Islet precursor cell (in vitro differentiated cells): ENCODE results near the gene DGKB.

Source experiments
- DNase-seq: peaks from one replicate; pipeline ENCODE4 v3.0.0-alpha.2; 2018

DGKB gene

GRCh38 chr7:14271441-14271840, 631.1 kb downstream of the DGKB start:
- DNase-seq = peak; percentile 50

- DNase-seq = peak; percentile 44
Measured at GRCh38 chr7:14270099-14270498, 632.5 kb downstream of the DGKB start.

- DNase-seq = no peak
Measured at GRCh38 chr7:14260011-14260410, 642.5 kb downstream of the DGKB start.

- DNase-seq = no peak
Measured at GRCh38 chr7:14258861-14259260, 643.7 kb downstream of the DGKB start.

- no peak for DNase-seq
Measured at GRCh38 chr7:14258441-14258840, 644.1 kb downstream of the DGKB start.

GRCh38 chr7:14252458-14252857, 650.1 kb downstream of the DGKB start:
- DNase-seq = no peak

- DNase-seq = no peak
Measured at GRCh38 chr7:14242175-14242574, 660.4 kb downstream of the DGKB start.

GRCh38 chr7:14236834-14237233, 665.7 kb downstream of the DGKB start:
- no peak for DNase-seq

GRCh38 chr7:14235056-14235455, 667.5 kb downstream of the DGKB start:
- DNase-seq = no peak

GRCh38 chr7:14233868-14234369, 668.6 kb downstream of the DGKB start:
- no peak for DNase-seq

GRCh38 chr7:14233076-14233867, 669.3 kb downstream of the DGKB start:
- DNase-seq = peak; percentile 53

GRCh38 chr7:14229047-14229446, 673.5 kb downstream of the DGKB start:
- DNase-seq = no peak

GRCh38 chr7:14228341-14228740, 674.2 kb downstream of the DGKB start:
- no peak for DNase-seq

GRCh38 chr7:14226126-14226525, 676.4 kb downstream of the DGKB start:
- no peak for DNase-seq

- DNase-seq = no peak
Measured at GRCh38 chr7:14219125-14219524, 683.4 kb downstream of the DGKB start.

GRCh38 chr7:14218338-14218737, 684.2 kb downstream of the DGKB start:
- DNase-seq = no peak

GRCh38 chr7:14209896-14210484, 692.6 kb downstream of the DGKB start:
- no peak for DNase-seq

GRCh38 chr7:14207711-14208110, 694.8 kb downstream of the DGKB start:
- DNase-seq = no peak

GRCh38 chr7:14207138-14207537, 695.4 kb downstream of the DGKB start:
- DNase-seq = no peak

GRCh38 chr7:14206121-14206520, 696.4 kb downstream of the DGKB start:
- DNase-seq = no peak

- DNase-seq = no peak
Measured at GRCh38 chr7:14201353-14201752, 701.2 kb downstream of the DGKB start.

- DNase-seq = no peak
Measured at GRCh38 chr7:14199336-14199735, 703.2 kb downstream of the DGKB start.

- no peak for DNase-seq
Measured at GRCh38 chr7:14197280-14197679, 705.3 kb downstream of the DGKB start.

GRCh38 chr7:14196555-14196954, 706.0 kb downstream of the DGKB start:
- DNase-seq = no peak

- DNase-seq = no peak
Measured at GRCh38 chr7:14195871-14196270, 706.7 kb downstream of the DGKB start.
